ENCODE measurements around the gene MTHFD2.

Gene MTHFD2

DNA sequence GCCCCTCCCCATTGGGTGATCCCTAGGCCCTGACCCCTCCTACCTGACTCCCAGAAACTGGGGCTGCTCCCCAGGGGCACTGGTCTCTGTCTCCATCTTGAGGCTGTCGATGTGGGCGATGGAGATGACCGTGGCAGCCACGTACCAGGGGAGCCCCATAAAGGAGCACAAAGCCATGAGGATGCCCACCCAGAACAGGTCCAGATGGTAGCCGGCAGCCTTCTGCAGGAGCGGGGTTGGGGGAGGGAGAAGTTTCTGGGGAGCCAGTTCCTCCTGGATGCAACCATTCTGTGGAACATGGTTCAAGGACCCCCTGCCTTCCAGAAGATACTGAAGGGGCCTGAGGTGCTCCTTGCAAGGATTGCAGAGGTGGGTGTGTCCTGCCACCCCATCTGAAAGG lies 34.0 kb downstream of the MTHFD2 start:
- DNase-seq, result no peak

DNA sequence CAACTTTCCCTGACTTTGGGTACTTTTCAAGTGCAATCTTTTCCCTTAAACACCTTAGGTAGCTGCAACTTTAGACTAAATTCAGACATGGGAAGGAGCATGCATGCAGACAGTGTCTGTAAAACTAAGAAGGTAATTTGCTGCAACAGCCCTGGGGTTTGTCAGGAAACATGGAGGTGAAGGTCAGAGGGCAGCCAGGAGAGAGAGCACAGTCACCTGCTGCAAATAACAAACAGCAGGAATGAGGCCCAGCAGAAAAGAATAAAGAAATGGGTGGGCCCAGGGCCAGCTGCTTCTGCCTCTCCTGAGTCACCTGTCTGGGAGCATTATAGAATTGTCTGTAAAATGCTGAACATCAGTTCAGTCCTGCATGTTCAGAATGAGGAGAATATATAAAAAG lies 35.2 kb downstream of the MTHFD2 start:
- no peak for DNase-seq

DNA sequence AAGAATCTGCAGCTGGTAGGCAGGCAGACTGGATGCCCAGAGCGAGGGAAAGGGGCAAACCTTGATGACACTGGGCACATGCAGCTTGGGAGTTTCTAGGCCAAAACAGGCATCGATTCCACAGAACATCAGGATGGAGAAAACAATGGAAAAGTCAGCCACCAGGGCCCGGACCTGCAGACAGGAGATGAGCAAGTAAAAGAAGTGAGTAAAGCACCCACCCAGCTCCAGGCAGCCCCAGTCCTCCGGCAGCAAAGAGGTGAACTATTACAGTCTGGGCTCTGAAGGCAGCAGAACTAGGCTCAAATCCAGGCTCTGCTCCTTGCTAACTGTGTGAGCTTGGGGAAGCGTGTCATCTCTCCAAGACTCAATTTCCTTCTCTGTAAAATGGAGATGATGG lies 36.6 kb downstream of the MTHFD2 start:
- DNase-seq, result no peak

DNA sequence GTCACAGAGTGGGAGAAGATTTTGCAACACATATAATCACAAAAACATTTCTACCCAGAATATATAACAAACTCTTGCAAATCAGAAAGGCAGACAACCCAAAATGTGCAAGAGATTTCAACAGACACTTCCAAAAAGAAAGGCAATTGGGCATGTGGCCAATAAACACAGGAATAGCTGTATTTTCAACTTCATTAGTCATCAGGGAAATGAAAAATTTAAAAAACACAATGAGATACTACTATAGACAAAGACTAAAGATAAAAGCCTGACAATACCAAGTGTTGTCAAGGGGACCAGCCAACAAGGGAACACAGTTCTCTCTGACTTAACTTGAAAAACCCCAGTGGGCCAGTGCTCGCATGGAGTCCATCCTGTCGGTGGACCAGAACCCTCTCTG lies 40.5 kb downstream of the MTHFD2 start:
- peak; percentile 70 for DNase-seq

DNA sequence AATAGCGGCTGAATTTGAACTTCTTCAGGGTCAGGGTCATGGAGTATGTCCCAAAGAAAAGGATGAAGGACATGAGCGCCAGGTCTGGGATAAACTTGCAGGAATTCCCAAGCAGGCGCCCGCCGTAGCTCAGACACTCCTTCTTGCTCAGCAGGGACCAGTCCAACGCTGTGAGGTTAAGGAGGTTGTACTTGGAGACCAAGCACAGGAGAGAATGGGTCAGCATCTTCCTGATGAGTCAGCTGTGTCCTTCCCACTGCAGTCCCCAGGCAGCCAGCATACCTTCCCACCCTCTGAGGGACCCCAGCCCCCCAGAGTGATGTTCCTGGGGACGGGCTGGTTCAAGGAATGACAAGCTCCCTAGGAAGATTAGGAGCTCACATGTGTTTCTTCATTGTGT lies 40.9 kb downstream of the MTHFD2 start:
- DNase-seq, result no peak

DNA sequence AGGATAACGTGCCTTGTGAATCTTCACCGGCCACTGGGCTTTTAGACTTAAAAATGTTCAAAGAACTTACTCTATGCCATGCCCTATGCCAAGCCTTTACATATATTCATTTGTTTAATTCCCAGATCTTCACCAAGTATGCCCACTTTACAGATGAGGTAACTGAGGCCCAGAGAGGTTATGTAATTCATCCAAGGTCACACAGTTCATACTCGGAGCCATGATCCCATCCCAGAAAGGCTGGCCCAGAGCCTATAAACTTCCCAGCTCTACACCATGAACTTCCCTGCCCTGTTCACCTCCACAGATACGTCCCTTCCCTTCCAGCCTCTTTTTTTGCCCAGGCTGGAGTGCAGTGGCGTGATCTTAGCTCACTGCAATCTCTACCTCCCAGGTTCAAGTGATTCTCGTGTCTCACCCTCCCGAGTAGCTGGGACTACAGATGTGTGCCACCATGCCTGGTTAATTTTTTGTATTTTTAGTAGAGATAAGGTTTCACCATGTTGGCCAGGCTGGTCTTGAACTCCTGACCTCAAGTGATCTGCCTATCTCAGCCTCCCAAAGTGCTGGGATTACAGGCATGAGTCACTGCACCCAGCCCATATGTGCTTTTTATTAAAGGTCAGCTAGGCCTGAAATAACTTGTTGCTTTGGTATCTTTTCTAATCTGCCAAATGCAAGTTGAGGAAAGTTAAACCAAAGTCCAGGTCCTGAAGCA lies 44.1 kb downstream of the MTHFD2 start:
- no peak for DNase-seq

DNA sequence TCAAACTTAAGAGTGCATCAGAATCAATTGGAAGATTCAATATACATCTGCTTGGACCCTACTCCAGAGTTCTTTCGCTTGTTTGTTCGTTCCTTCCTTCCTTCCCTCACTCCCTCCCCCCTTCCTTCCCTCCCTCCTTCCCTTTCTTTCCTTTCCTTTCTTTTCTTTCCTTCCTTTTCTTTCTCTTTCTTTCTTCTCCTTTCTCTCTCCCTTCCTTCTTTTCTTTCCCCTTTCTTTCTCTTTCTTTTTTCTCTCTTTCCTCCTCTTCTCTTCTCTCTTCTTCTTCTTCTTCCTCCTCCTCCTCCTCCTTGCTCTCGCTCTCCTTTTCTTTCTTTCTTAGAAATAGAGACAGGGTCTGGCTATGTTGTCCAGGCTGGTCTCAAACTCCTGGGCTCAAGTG lies 45.9 kb downstream of the MTHFD2 start:
- DNase-seq, result no peak

DNA sequence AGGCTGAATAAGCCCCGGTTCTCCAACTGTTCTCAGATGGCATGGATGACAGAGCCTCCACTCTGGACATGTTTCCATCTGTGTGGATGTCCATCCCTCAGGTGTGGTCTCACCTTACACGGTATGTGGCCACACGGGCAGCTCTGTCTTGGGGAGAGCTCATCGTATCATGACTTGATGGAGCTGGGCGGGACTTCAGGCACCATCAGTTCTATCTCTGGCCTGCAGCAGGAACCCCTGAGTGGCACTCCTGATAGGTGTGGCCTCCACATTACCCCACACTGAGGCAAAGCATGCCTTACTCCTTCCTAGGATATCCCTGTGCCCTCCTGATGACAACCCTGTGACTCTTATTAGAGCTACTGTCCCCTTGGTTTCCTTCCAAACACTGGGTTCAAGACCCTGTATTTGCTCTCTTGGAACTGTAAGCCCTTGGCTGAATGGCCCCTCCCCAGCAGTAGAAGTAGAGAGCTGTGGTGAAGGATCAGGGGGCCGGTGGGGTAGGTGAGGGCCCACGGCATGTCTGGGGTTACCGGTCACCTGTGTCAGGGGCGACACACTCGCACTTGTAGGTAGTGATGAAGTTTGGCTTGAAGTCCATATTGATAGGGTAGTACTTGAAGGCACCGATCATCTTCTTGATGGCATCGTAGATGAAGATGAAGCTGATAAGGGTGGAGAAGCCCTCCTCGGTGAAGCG lies 48.2 kb downstream of the MTHFD2 start:
- DNase-seq, result no peak

DNA sequence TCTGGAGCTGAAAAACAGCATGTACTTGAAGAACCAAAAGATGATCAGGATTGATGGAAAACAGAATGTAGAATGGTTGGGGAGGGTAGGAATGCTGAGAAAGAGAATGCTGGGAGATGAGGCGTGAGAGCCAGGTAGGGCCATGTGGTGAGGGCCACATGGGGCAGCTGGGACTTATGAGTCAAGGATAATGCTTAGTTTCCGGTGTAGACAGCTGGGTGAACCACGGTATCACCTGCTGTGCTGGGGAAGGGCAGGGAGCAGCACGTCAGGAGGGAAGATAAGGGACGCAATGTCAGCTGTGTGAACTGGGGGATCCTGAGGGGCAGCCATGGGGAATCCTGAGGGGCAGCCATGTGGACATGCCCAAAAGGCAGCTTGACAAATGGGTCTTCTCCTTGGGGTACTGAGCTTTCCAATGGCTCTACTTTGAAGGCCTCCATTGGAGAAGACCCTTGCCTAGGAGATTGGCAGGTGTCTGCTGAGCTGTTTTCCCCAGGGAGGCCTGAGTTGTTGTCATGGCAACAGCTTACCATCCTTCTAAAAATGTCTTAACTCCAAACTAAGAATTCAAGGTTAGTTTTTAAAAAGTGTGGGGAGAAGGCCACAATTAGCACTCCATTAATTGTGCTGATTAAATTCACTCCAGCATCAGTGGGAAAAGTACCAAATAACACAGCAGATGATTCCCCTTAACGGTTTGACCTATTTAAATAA lies 51.1 kb downstream of the MTHFD2 start:
- DNase-seq, result no peak

DNA sequence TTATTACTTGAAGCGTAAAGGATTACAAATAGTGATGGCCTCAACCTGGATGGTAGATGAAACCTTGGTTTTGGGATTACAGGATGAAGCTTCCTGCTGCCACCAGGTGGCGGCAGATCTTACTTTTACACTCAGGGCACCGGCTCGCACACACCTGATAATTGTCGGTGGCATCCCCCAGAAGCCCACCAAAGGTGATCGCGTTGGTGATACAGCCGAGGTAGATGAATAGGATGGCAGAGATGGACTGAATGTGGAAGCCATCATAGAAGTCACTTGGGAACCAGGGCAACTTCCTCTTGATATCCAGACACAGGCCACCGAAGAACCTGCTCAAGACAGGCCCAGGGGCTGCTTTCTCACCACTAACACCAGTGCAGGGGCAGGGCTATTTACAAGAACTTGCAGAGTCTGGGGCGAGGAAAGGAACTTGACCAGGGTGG lies 51.8 kb downstream of the MTHFD2 start:
- peak; percentile 17 for DNase-seq

DNA sequence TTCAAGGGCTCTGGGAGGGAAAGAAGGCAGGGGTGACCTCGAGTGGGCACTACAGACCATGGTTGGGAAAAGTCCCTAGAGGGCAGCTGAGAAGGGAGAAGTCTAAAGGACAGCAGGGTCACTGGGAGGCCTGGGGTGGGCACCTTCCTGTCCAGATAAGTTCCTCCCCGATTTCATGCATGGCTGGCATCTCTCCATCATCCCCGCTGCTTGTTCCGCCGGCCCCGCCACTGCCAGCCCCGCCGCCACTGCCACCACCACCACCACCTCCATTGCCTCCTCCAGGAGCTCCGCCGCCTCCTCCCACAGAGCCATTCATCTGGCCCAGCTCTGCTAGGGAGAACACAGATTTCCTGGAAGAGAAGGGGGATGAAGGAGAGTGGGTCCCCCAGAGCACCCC lies 53.6 kb downstream of the MTHFD2 start:
- no peak for DNase-seq

DNA sequence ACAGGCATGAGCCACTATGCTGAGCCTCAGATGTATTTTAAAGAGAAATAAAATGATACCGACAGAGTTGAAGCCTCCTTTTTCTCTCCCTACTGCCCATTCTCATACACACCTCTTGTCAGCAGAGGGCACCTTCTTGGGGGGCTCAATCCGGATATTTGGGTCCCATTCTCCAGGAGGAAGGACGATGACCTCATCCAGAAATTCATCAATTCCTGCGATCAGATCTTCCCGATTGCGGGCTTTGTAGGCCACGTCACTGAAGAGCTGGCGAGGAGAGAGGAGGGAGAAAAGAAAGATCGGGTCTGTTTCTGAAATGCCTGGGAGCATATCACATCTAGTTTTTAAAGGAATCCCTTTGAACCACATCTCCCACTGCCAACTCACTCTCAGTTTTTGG lies 54.4 kb downstream of the MTHFD2 start:
- no peak for DNase-seq

DNA sequence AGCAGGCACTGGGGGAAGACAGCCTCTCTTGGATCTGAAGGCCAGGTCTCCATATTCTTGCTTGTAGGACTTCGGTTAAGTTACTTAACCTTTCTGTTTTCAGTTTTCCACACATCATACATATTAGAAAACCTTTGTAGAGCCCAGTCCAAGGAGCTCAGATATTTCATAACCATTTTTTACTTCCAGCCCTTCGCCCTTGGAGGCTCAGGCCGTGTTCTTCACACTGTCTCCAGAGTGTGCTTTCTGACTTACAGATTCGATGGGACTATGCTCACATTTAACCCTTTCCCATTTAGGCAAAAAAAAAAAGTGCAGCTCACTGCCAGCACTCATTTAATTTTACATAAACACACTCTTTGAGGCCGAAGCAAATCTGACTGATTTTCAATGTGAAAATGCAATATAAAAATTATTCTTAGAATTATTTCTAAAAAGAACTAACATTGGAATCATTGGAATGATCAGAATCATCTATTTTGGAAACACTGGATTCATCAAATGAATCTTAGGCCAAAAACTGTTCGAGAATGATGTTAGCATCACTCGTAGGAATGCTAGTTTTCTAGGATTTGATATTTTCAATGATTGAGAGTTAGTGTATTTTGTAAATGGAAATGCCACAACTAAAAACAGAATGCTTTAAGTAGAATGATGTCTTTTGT lies 55.0 kb downstream of the MTHFD2 start:
- DNase-seq, result no peak

DNA sequence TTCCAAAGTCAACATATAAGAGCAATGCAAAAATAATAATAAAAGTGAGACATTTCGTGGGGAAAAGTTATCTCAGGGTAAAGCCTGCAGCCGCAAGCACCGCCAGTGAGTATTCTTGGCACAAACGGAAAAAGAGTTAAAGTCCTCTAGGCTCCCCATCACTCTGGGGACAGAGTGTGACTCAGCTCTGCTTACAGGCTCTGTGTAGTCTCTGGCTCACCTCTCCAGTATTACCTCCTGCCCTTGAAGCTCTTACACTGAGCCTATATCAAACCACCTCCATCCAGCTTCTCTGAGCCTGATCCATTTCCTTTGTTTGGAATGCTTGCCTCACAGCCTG lies 55.5 kb downstream of the MTHFD2 start:
- DNase-seq, result peak; percentile 22

DNA sequence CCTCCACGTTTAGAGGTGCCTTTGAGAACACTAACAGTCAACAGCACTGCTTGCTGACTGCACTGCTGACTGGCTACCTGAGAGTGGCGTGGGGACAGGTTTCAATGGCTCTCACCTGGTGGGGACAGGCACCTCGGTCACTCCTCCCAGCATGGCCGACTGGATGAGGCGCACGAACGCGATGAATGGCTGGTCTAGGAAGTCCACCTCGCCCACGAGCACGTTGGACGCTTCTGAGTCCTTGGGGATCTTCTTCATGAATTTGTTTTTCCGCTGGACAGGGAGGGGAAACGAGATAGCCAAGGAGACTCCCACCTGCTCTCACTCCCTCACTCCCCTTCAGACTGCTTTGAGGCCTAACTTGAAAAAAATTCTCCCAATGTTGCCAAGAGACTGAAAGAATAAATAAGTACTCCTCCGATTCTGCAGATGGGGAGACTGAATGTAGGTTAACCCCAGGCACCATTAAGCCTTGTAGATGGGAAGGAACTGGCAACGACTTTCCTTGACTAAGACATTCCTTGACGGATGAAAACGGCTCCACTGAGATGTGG lies 57.3 kb downstream of the MTHFD2 start:
- DNase-seq, result no peak

DNA sequence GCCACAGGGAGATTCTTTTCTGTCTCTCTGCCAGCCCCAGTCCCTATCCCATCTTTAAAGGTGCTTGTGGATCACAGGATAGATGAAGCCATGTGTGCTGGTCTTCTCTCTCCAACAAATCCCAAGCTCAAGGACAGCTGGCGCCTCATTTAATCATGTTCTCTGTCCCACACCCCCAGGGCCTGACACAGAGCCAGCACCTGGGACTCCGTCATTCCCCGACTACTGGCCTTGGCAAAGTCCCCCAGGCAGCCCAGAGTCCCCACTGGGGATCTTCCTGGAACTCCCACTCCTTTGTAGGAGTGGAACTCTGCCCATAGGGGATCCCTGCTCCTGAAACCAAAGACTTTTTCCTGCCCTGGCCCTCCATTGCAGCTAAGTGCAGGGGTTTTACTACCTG lies 60.8 kb downstream of the MTHFD2 start:
- DNase-seq, result no peak

DNA sequence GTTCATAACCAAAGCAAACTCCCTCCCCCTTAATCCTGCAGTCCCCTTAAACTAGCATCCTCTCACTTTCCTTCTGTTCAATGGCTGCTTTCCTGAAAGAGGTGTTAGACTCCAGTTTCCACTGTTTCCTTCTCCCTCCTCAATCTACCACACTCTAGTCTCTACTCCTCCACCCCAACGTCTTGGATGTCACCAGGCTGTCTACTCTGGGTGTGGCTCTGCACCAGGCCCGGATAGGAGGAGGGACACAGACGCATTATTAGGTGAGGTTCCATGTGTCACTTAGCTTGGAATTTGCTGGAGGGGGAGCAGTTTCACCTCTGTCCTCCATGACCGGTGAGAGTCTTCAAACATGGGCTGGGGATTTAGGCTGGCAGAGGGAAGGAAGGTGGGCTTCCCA lies 61.3 kb downstream of the MTHFD2 start:
- DNase-seq, result no peak

DNA sequence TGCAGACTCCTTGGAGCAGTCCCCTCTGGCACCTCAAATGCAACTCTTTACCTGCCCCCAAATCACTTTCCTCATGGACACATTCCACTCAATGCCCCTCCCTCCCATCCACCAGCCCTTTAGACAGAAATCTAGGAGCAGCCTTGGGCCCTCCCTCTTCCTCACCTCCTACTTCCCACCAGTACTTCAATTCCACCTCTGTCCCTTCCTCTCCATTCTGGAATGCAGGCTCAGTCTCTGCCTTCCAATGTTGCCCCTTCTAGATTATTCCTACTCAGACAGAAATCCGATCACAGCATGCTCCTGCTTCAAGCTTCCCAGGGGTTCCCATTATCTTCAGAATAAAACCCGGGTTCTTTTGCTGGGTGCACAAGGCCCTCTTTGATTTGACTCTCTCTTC lies 62.1 kb downstream of the MTHFD2 start:
- no peak for DNase-seq

DNA sequence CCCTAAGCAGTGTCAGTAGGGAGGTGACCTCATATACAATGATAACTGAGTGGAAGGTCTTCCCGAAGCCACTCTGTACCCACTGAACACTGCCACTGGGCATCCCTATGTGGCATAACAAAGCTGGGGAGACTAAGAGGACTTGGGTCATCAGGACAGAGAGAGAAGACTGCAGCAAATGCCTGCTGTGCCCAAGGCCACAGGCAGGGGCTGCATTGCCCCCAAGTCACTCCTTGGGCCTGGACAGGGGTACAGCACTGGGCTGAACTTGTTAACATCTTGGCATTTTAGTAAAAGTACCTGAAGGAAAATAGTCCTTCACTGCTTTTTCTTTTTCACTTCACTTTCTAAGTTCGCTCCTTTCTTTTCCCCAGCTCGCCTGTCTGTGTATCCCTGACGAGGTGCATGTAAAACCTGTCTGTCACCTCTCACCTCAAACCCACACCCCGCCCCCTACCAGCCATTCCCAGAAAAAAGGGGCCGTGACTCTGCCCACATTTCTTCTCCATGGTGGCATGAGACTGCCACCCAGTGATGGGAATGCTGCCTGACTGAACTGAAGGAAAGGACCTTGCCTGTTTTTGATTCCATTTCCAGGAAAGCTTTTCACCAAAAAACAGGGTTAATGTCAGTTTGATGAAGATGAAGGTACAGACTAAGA lies 62.9 kb downstream of the MTHFD2 start:
- DNase-seq, result peak; percentile 24

DNA sequence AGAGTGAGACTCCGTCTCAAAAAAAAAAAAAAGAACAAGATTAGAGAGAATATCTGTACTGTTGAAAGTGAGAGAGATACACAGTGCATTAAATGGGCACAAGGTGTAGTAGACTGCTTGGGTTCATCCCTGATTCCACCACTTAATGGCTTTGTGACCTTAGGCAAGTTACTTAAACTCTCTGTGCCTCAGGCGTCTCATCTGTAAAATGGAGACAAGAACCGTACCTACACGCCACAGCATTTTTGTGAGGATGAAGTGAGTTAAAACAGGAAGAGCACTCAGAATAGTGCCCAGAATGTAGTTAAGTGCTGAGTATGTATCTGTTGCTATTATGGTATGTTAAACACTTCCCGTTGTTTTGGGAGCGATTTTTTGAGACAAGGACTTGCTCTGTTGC lies 64.3 kb downstream of the MTHFD2 start:
- no peak for DNase-seq

DNA sequence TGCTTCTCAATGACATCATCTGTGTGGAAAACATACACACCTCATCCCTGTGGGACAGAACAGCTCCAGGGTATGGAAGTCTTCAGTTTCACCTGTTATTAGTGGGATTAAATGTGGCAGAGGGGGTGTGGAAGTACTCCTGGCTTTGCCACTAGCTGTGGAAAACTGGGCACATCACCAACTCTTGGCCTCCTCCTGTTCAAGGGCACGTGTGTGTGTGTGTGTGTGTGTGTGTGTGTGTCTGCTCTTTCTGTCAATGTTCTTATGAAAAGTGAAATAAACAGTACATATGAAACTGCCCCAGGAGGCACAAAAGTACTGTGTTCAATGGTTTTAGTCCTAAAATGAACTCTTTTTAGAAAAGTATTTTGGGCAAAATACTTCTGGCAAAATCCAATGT lies 65.9 kb downstream of the MTHFD2 start:
- no peak for DNase-seq

DNA sequence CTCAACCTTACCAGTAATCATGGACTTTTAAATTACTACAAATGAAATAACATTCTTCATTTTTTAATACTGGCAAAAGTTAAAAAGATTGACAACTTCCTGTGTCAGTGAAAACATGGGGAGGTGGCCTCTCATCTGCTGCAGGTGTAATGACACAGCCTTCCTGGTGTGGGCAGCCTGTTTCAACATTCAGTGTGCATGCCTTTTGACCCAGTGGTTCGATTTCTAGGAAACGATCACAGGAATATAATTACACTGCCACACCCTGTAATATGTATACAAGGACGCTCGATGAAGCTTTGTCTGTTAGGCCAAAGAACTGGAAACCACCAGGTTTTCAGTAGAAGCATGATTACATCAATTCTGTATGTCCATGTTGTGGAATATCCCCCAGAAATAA lies 68.7 kb downstream of the MTHFD2 start:
- DNase-seq, result no peak

Measured in fibroblast of skin of right quadriceps (primary cell).